Liver (tissue), 3 donors: ENCODE measurements around the gene PDE4B.

Experiments
- ATF3 ChIP-seq: IDR thresholded peaks from 2 replicates; pipeline ENCODE4 v1.6.1; 2016; ENCODE audit warnings: antibody characterized with exemption
- CTCF ChIP-seq: fragments of 150-350 bp; IDR thresholded peaks from 2 replicates; pipeline ENCODE4 v1.5.1; 2017; ENCODE audit warnings: improper control_type of control experiment, low read depth, low read length; ENCODE audit not compliant: missing input control
- EGR1 ChIP-seq, 2 donors: IDR thresholded peaks; 2 replicates each; pipeline ENCODE4 v1.6.1; 2016 to 2018; ENCODE audit warnings: antibody characterized with exemption in 2 of 2, low read depth in 2 of 2
- MAX ChIP-seq: IDR thresholded peaks from 2 replicates; pipeline ENCODE4 v1.6.1; 2016; ENCODE audit warnings: antibody characterized with exemption
- NR2F2 ChIP-seq: IDR thresholded peaks from 2 replicates; pipeline ENCODE4 v1.6.1; 2016; ENCODE audit warnings: antibody characterized with exemption
- RAD21 ChIP-seq, 2 donors: IDR thresholded peaks; 2 replicates each; pipeline ENCODE4 v1.6.1; 2016; ENCODE audit warnings: antibody characterized with exemption in 2 of 2, mild to moderate bottlenecking in 2 of 2
- REST ChIP-seq: IDR thresholded peaks from 2 replicates; pipeline ENCODE4 v1.6.1; 2016; ENCODE audit warnings: antibody characterized with exemption, mild to moderate bottlenecking
- RXRA ChIP-seq, 2 donors: IDR thresholded peaks; 2 replicates each; pipeline ENCODE4 v1.6.1; 2017 to 2018; ENCODE audit warnings: antibody characterized with exemption in 2 of 2, mild to moderate bottlenecking in 1 of 2
- TAF1 ChIP-seq: conservative IDR thresholded peaks from 2 replicates; pipeline ENCODE4 v1.6.1; 2016; ENCODE audit warnings: antibody characterized with exemption, mild to moderate bottlenecking
- YY1 ChIP-seq: IDR thresholded peaks from 2 replicates; pipeline ENCODE4 v1.6.1; 2016; ENCODE audit warnings: antibody characterized with exemption, mild to moderate bottlenecking
- ZBTB33 ChIP-seq: IDR thresholded peaks from 2 replicates; pipeline ENCODE4 v1.6.1; 2016; ENCODE audit warnings: antibody characterized with exemption
- donor health status: healthy.
- donor health status: healthy.

GRCh38 chr1:66258404-66259105, 465.9 kb downstream of the PDE4B start:
- no peak for TF ChIP-seq CTCF
- no peak for TF ChIP-seq EGR1 (IDR thresholded peaks at IDR 0.05; ENCODE audit: low read depth in 2 of 2)
- TF ChIP-seq YY1 = no peak
- no peak for TF ChIP-seq TAF1
- no peak for TF ChIP-seq REST
- TF ChIP-seq ZBTB33 = no peak
- TF ChIP-seq RAD21 (IDR thresholded peaks at IDR 0.05) = no peak
- no peak for TF ChIP-seq MAX
- no peak for TF ChIP-seq RXRA (IDR thresholded peaks at IDR 0.05)
- no peak for TF ChIP-seq ATF3
- TF ChIP-seq NR2F2 = no peak
